ENCODE data around the gene XAF1.

XAF1 gene

DNA sequence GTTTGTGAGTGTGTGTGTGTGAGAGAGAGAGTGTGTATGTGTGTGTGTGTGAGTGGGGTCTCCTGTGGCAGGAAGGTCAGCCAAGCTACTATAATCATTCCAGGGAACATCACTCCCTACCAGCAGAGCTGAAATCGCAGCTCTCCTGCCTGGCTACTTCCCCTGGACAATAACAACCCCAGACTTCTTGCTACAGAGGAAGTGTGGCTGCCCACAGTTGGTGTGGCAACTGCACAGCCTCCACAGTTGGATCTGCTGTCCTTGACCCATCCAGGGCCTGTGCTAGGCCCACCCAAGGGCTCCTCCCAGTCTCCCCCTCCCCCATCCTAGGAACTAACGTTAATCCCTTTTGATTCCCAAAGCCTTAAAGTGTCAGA lies 44.2 kb upstream of the XAF1 start:
- peaks cover 65% of the 10 kb centered on the region for H3K27me3 ChIP-seq (replicated peaks; ENCODE audit: insufficient read depth, low read length)
- no peak for DNase-seq
- H3K27ac ChIP-seq (ENCODE audit: low read length), result no peak overlapping the region
- no peaks in the 10 kb centered on the region for H3F3A ChIP-seq (ENCODE audit: insufficient read depth, low read length)
- no peak overlapping the region for H3K4me3 ChIP-seq (ENCODE audit: low read length)
- H3K4me1 ChIP-seq (ENCODE audit: low read length), result no peaks in the 10 kb centered on the region
- no peaks in the 10 kb centered on the region for H4K20me1 ChIP-seq (ENCODE audit: insufficient read depth, low read length)
- no peaks in the 10 kb centered on the region for H3K9me2 ChIP-seq (replicated peaks; ENCODE audit: insufficient read depth, low read length)
- no peak overlapping the region for H2AFZ ChIP-seq (ENCODE audit: low read length)
- TF ChIP-seq, protein P1, sequence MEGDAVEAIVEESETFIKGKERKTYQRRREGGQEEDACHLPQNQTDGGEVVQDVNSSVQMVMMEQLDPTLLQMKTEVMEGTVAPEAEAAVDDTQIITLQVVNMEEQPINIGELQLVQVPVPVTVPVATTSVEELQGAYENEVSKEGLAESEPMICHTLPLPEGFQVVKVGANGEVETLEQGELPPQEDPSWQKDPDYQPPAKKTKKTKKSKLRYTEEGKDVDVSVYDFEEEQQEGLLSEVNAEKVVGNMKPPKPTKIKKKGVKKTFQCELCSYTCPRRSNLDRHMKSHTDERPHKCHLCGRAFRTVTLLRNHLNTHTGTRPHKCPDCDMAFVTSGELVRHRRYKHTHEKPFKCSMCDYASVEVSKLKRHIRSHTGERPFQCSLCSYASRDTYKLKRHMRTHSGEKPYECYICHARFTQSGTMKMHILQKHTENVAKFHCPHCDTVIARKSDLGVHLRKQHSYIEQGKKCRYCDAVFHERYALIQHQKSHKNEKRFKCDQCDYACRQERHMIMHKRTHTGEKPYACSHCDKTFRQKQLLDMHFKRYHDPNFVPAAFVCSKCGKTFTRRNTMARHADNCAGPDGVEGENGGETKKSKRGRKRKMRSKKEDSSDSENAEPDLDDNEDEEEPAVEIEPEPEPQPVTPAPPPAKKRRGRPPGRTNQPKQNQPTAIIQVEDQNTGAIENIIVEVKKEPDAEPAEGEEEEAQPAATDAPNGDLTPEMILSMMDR (IDR thresholded peaks at IDR 0.05; ENCODE audit: low read length), result no peak
- TF ChIP-seq EZH2 (optimal IDR thresholded peaks at IDR 0.05; ENCODE audit: low read depth, low read length), result no peak
- TF ChIP-seq EZH2phosphoT487 (IDR thresholded peaks at IDR 0.05; ENCODE audit: low read length), result no peak
- no peaks in the 10 kb centered on the region for H3K36me3 ChIP-seq (replicated peaks; ENCODE audit: insufficient read depth, low read length)
- no peaks in the 10 kb centered on the region for H3K9me3 ChIP-seq (replicated peaks; ENCODE audit: insufficient read depth, low read length)
- H3K79me2 ChIP-seq (ENCODE audit: low read length), result no peaks in the 10 kb centered on the region
- H3K9ac ChIP-seq (ENCODE audit: low read length), result no peak overlapping the region
- H3K4me2 ChIP-seq (ENCODE audit: low read depth, low read length), result no peak overlapping the region

DNA sequence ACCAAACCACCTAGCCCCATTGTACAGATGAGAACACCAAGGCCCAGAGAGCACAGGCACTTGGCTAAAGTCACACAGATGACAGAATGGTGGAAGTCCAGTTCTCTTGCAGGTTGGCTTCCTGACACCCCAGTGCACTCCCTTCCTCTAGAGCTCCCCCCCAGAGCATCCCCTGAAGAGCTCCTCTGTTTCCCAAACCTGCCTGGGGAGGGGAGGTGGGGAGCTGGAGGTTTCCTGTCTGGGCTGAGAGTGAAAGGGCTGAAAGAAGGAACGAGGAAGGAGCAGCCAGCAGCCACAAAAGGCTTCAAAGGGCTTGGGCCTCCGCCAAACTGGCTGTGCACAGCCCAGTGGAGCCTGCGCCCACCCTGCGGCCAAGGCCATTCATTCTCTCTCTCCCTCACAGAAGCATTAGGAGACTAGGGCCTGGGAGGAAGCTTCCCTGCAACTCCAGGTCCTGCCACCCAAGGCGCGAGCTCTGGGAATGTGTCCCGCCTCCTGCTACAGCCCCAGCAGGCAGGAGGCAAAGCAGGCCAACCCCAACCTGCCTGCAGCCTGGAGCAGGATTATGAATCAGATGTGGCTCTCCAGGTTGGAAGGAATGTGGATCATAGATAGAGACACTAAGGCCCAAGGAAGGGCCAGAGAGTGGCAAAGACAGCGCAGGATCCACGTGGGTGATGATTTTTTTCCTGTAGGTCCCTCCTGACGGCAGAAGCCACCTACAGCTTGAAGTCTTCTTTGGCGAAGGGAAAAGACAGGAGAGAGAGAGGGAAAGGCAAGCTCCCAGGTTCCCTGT lies 43.6 kb upstream of the XAF1 start:
- Histone ChIP-seq H3K9ac (ENCODE audit: low read length) (no peak overlapping the region), H3K4me1 (ENCODE audit: low read length) (no peaks in the 10 kb centered on the region), H2AFZ (ENCODE audit: low read length) (no peak overlapping the region), H4K20me1 (ENCODE audit: insufficient read depth, low read length) (no peaks in the 10 kb centered on the region), H3K9me2 (replicated peaks; ENCODE audit: insufficient read depth, low read length) (no peaks in the 10 kb centered on the region), H3K4me2 (ENCODE audit: low read depth, low read length) (no peak overlapping the region), H3K36me3 (replicated peaks; ENCODE audit: insufficient read depth, low read length) (no peaks in the 10 kb centered on the region), H3K9me3 (replicated peaks; ENCODE audit: insufficient read depth, low read length) (no peaks in the 10 kb centered on the region), H3K4me3 (ENCODE audit: low read length) (no peak overlapping the region), H3K27ac (ENCODE audit: low read length) (no peak overlapping the region), H3F3A (ENCODE audit: insufficient read depth, low read length) (no peaks in the 10 kb centered on the region), H3K79me2 (ENCODE audit: low read length) (no peaks in the 10 kb centered on the region), H3K27me3 (replicated peaks; ENCODE audit: insufficient read depth, low read length) (peaks cover 59% of the 10 kb centered on the region)
- DNase-seq, result no peak
- TF ChIP-seq EZH2 (optimal IDR thresholded peaks at IDR 0.05; ENCODE audit: low read depth, low read length), result no peak
- TF ChIP-seq, protein P1 (IDR thresholded peaks at IDR 0.05; ENCODE audit: low read length), result no peak
- no peak for TF ChIP-seq EZH2phosphoT487 (IDR thresholded peaks at IDR 0.05; ENCODE audit: low read length)

DNA sequence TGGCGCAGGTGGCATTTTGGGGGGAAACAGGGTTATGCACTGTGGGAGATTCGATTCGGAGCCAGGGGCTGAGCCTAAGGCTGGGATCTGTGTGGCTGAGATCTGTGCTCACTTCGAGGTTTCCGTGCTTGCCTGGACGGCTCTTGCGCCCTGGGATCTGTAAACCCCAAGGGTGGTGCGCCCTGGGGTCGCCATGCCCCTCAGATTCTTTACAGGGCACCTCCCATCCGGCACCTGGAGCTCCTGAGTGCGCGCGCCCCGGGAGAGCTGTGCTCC lies 43.1 kb upstream of the XAF1 start:
- Histone ChIP-seq H3K79me2 (ENCODE audit: low read length) (no peaks in the 10 kb centered on the region), H3K4me2 (ENCODE audit: low read depth, low read length) (no peak overlapping the region), H2AFZ (ENCODE audit: low read length) (no peak overlapping the region), H3K27me3 (replicated peaks; ENCODE audit: insufficient read depth, low read length) (peaks cover 58% of the 10 kb centered on the region), H3K9me3 (replicated peaks; ENCODE audit: insufficient read depth, low read length) (no peaks in the 10 kb centered on the region), H3K27ac (ENCODE audit: low read length) (no peak overlapping the region), H3K4me3 (ENCODE audit: low read length) (no peak overlapping the region), H3F3A (ENCODE audit: insufficient read depth, low read length) (no peaks in the 10 kb centered on the region), H3K9me2 (replicated peaks; ENCODE audit: insufficient read depth, low read length) (no peaks in the 10 kb centered on the region), H4K20me1 (ENCODE audit: insufficient read depth, low read length) (no peaks in the 10 kb centered on the region), H3K4me1 (ENCODE audit: low read length) (no peaks in the 10 kb centered on the region), H3K36me3 (replicated peaks; ENCODE audit: insufficient read depth, low read length) (no peaks in the 10 kb centered on the region), H3K9ac (ENCODE audit: low read length) (no peak overlapping the region)
- DNase-seq, result no peak
- TF ChIP-seq EZH2phosphoT487 (IDR thresholded peaks at IDR 0.05; ENCODE audit: low read length), result no peak
- TF ChIP-seq, protein P1 (IDR thresholded peaks at IDR 0.05; ENCODE audit: low read length), result no peak
- no peak for TF ChIP-seq EZH2 (optimal IDR thresholded peaks at IDR 0.05; ENCODE audit: low read depth, low read length)

All from MM.1S (cell line).